ENCODE results near the gene DDIT4. TPM values are rescaled to one million over a fixed set of nuclear protein-coding genes. Genes with fewer than 3 reads are reported as not detected.
"Not testable (repeated sequence)": the region's sequence is repeated elsewhere in the genome, so short reads cannot be mapped to it uniquely, and the experiment has no call there.

Gene DDIT4
- total and polyA plus RNA-seq, 2 experiments from 2014 or later, result 144 to 188 TPM

DNA sequence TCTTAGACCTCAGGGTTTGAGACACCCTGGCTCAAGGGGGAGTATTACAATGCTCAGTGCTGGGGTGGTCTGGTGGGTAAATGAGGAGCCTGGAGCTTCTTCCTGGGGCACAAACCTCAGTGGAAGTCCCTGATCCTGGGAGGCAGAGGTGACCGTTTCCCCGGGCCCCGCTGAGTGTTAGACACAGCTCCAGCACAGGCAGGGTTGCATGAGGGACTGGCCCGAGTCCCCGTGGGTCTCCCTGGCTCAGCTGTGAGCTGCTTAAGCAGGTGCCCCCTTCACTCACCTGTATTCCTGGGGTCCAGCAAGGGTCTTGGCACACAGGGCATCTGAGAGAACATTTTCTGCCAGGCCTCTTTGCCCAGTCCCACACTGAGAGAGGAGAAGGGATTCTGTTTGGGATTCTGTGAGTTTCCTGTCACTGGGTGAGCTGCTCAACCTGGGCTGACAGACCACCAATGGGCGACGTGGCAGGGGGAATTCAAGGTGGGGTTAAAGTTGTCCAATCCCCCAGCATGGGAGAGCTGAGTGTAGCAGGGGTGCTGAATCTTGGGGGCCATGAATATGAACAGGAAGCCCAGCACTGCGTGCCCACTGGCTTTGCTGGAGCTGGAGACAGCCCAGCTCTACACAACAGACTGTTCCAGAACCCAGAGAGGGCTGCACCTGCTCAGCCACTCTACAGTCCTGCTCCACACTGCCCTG is 29.9 kb downstream of the DDIT4 start:
- Histone ChIP-seq H3K4me3 (no peak overlapping the region), H3K36me3 (ENCODE audit: low read depth) (no peaks in the 10 kb centered on the region), H3K4me1 (ENCODE audit: insufficient read depth) (peaks cover 4% of the 10 kb centered on the region; the same call in 1 of the 2 replicates), H3F3A (ENCODE audit: insufficient read depth) (no peaks in the 10 kb centered on the region), H2AFZ (no peak overlapping the region), H3K27ac (no peak overlapping the region), H3K79me2 (ENCODE audit: insufficient read depth) (no peaks in the 10 kb centered on the region), H3K9me2 (ENCODE audit: insufficient read depth) (no peaks in the 10 kb centered on the region), H3K9me3 (ENCODE audit: low read depth) (no peaks in the 10 kb centered on the region), H4K20me1 (ENCODE audit: insufficient read depth) (no peaks in the 10 kb centered on the region), H3K9ac (no peak overlapping the region), H3K27me3 (replicated peaks; ENCODE audit: insufficient read depth) (no peaks in the 10 kb centered on the region), H3K4me2 (ENCODE audit: unreplicated experiment) (no peak overlapping the region)
- no peak for DNase-seq
- TF ChIP-seq EZH2phosphoT487 (IDR thresholded peaks at IDR 0.05; ENCODE audit: insufficient read depth, low read depth), result no peak
- TF ChIP-seq EZH2 (IDR thresholded peaks at IDR 0.05; ENCODE audit: insufficient read depth, poor library complexity, severe bottlenecking), result no peak
- WGBS, 2 experiments (ENCODE audit: low coverage in 1 of 2, low lambda C conversion rate in 2 of 2, missing lambda C conversion rate in 2 of 2), result 81 to 85% methylated on average over 8 of the region's 8 CpGs
- in situ Hi-C loops (cut with MboI), result no loop called here

DNA sequence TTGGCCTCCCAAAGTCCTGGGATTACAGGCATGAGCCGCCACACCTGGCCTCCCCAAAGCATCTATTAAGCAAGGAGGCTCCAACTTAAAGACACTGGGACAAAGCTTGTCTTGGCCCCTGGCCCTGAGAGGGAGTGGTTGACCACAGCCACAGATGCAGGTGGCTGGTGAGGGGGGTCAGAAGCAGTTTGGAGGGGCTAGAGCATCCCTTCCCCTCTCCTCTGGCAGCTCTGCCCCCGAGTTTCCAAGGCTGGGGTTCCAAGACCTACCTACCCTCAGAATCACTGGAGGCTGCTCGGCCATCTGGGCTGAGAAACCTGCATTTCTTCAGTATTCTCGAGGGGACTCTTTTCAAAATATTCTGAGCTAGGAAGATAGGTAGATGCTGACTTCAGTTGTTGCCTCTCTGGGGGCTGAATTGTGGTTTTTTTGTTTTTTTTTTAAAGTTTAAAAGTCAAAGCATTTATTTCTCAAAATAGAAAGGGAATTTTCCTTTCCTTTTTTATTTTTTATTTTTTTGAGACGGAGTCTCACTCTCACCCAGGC is 32.6 kb downstream of the DDIT4 start:
- TF ChIP-seq EZH2phosphoT487 (IDR thresholded peaks at IDR 0.05; ENCODE audit: insufficient read depth, low read depth), result no peak
- no peak for TF ChIP-seq EZH2 (IDR thresholded peaks at IDR 0.05; ENCODE audit: insufficient read depth, poor library complexity, severe bottlenecking)
- no peaks in the 10 kb centered on the region for H3K9me2 ChIP-seq (ENCODE audit: insufficient read depth)
- no peaks in the 10 kb centered on the region for H3K27me3 ChIP-seq (replicated peaks; ENCODE audit: insufficient read depth)
- H3F3A ChIP-seq (ENCODE audit: insufficient read depth), result peaks cover 3% of the 10 kb centered on the region; the same call in 1 of the 2 replicates
- no peaks in the 10 kb centered on the region for H3K36me3 ChIP-seq (ENCODE audit: low read depth)
- H3K9ac ChIP-seq, result no peak overlapping the region
- no peaks in the 10 kb centered on the region for H4K20me1 ChIP-seq (ENCODE audit: insufficient read depth)
- H2AFZ ChIP-seq, result no peak overlapping the region
- no peak overlapping the region for H3K4me2 ChIP-seq (ENCODE audit: unreplicated experiment)
- peaks cover 22% of the 10 kb centered on the region for H3K4me1 ChIP-seq (ENCODE audit: insufficient read depth)
- WGBS, 2 experiments (ENCODE audit: low coverage in 1 of 2, low lambda C conversion rate in 2 of 2, missing lambda C conversion rate in 2 of 2), result 77 to 80% methylated on average over 5 of the region's 5 CpGs
- no peak overlapping the region for H3K4me3 ChIP-seq
- in situ Hi-C loops (cut with MboI), result no loop called here
- no peaks in the 10 kb centered on the region for H3K9me3 ChIP-seq (ENCODE audit: low read depth)
- no peak overlapping the region for H3K27ac ChIP-seq
- H3K79me2 ChIP-seq (ENCODE audit: insufficient read depth), result no peaks in the 10 kb centered on the region
- no peak for DNase-seq

DNA sequence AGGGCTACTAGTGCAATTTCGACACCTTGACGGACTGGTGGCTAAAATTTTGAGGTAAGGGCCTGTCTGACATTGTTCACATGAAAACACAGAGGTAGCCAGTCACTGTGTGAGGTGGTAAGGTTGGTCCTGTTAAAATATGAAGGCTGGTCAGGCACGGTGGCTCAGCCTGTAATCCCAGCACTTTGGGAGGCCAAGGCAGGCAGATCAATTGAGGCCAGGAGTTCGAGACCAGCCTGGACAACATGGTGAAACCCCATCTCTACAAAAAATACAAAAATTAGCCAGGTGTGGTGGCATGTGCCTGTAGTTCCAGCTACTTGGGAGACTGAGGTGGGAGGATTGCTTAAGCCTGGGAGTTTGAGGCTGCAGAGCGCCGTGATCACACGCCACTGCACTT is 34.0 kb downstream of the DDIT4 start:
- Histone ChIP-seq H2AFZ (peak overlapping the region; percentile 72; the same call in 1 of the 2 replicates), H3K4me1 (ENCODE audit: insufficient read depth) (peaks cover 22% of the 10 kb centered on the region)
- H4K20me1 ChIP-seq (ENCODE audit: insufficient read depth); DNase-seq; H3K9me3 ChIP-seq (ENCODE audit: low read depth); H3K79me2 ChIP-seq (ENCODE audit: insufficient read depth); in situ Hi-C loops (cut with MboI); H3K36me3 ChIP-seq (ENCODE audit: low read depth); H3F3A ChIP-seq (ENCODE audit: insufficient read depth); H3K9me2 ChIP-seq (ENCODE audit: insufficient read depth); H3K9ac ChIP-seq; H3K4me2 ChIP-seq (ENCODE audit: unreplicated experiment); H3K27ac ChIP-seq; H3K27me3 ChIP-seq (replicated peaks; ENCODE audit: insufficient read depth); H3K4me3 ChIP-seq: not testable (repeated sequence)
- WGBS, 2 experiments (ENCODE audit: low coverage in 1 of 2, low lambda C conversion rate in 2 of 2, missing lambda C conversion rate in 2 of 2), result 97% methylated on average over 7 of the region's 7 CpGs

DNA sequence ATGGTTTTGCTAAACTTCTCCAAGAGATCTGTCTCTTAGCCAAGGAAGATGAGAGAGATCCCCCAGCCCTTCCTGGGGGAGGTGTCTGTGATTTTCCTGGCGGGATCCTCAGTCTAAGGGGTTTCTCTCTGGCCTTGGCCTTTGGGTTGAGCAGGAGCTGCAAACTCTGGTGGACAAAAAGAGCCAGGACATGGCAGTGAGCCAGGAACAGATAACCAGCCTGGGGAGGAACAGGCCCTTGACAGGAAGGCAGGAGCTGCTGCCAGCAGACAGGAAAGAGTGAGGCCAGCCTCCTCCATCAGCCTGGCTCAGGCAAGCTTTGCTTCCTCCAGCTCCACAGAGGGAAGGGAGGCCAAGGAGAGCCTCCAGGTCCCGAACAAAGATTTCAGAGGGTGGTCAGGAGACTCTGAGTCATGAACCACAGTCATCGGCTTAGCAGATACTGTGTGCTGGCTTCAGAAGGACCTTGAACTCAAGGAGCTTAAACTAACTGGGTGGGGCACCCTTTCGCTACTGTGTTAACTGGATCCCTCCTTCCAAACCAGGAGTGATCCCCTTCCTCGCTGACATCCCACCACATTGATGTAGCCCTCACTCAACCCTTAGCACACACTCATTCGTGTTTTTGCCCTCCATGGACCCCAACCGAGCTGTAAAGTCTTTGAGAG is 34.7 kb downstream of the DDIT4 start:
- WGBS, 2 experiments (ENCODE audit: low coverage in 1 of 2, low lambda C conversion rate in 2 of 2, missing lambda C conversion rate in 2 of 2), result 54 to 60% methylated on average over 7 of the region's 7 CpGs
- in situ Hi-C loops (cut with MboI), result no loop called here
- H3K9ac ChIP-seq, result peak overlapping the region; percentile 34; the same call in 1 of the 2 replicates
- DNase-seq, result peak; percentile 91
- H3F3A ChIP-seq (ENCODE audit: insufficient read depth), result peaks cover 3% of the 10 kb centered on the region; the same call in 1 of the 2 replicates
- H3K4me3 ChIP-seq, result no peak overlapping the region
- no peaks in the 10 kb centered on the region for H3K9me2 ChIP-seq (ENCODE audit: insufficient read depth)
- H3K4me2 ChIP-seq (ENCODE audit: unreplicated experiment), result peak overlapping the region; percentile 29
- no peaks in the 10 kb centered on the region for H4K20me1 ChIP-seq (ENCODE audit: insufficient read depth)
- no peaks in the 10 kb centered on the region for H3K36me3 ChIP-seq (ENCODE audit: low read depth)
- peak overlapping the region; percentile 72 for H2AFZ ChIP-seq
- peaks cover 22% of the 10 kb centered on the region for H3K4me1 ChIP-seq (ENCODE audit: insufficient read depth)
- no peak for TF ChIP-seq EZH2phosphoT487 (IDR thresholded peaks at IDR 0.05; ENCODE audit: insufficient read depth, low read depth)
- TF ChIP-seq EZH2 (IDR thresholded peaks at IDR 0.05; ENCODE audit: insufficient read depth, poor library complexity, severe bottlenecking), result no peak
- peak overlapping the region; percentile 47 for H3K27ac ChIP-seq
- H3K79me2 ChIP-seq (ENCODE audit: insufficient read depth), result no peaks in the 10 kb centered on the region
- no peaks in the 10 kb centered on the region for H3K27me3 ChIP-seq (replicated peaks; ENCODE audit: insufficient read depth)
- H3K9me3 ChIP-seq (ENCODE audit: low read depth), result no peaks in the 10 kb centered on the region
